C4-2B (cell line): ENCODE results near the gene RIPOR3.

ENCODE experiments used
- CTCF ChIP-seq: fragments of 450-650 bp; conservative IDR thresholded peaks from 2 replicates; pipeline ENCODE4 v1.5.1; 2017; ENCODE audit warnings: mild to moderate bottlenecking
- ZFX ChIP-seq: fragments of 450-650 bp; IDR thresholded peaks from 2 replicates; pipeline ENCODE4 v1.6.1; 2017

GRCh38 chr20:50584687-50585086 lies 106.7 kb downstream of the RIPOR3 start:
- TF ChIP-seq CTCF (no peak), ZFX (no peak)
